Mucosa of rectum (tissue), 2 donors: ENCODE data around the gene NCBP2L.
A peak's percentile ranks its signal among the peaks of the same experiment; 100 is the strongest.

Experiments used
- H3K27ac ChIP-seq, 2 donors: one replicate each; pipeline ENCODE4 v1.7.0; 2013; ENCODE audit warnings: inconsistent platforms in 2 of 2, low read depth in 2 of 2, low read length in 2 of 2
- H3K27me3 ChIP-seq, 2 donors: one replicate each; pipeline ENCODE4 v1.7.0; 2013; ENCODE audit warnings: low read length in 2 of 2; ENCODE audit not compliant: control insufficient read depth in 2 of 2, insufficient read depth in 2 of 2
- H3K36me3 ChIP-seq, 2 donors: one replicate each; pipeline ENCODE4 v1.7.0; 2013; ENCODE audit warnings: low read length in 2 of 2; ENCODE audit not compliant: control insufficient read depth in 2 of 2, insufficient read depth in 2 of 2
- H3K4me1 ChIP-seq, 2 donors: one replicate each; pipeline ENCODE4 v1.7.0; 2013; ENCODE audit warnings: low read length in 2 of 2, mild to moderate bottlenecking in 1 of 2; ENCODE audit not compliant: control insufficient read depth in 2 of 2, insufficient read depth in 2 of 2
- H3K4me3 ChIP-seq, 2 donors: one replicate each; pipeline ENCODE4 v1.7.0; 2013; ENCODE audit warnings: low read length in 2 of 2
- H3K9ac ChIP-seq, 2 donors: one replicate each; pipeline ENCODE4 v1.7.0; 2013; ENCODE audit warnings: low read length in 2 of 2, low read depth in 1 of 2, mild to moderate bottlenecking in 1 of 2
- H3K9me3 ChIP-seq, 2 donors: one replicate each; pipeline ENCODE4 v1.7.0; 2013; ENCODE audit warnings: low read length in 2 of 2; ENCODE audit not compliant: control insufficient read depth in 2 of 2
- donor health status: healthy.
- donor health status: Normal muscosa, but diverticular disease.

Gene NCBP2L

DNA sequence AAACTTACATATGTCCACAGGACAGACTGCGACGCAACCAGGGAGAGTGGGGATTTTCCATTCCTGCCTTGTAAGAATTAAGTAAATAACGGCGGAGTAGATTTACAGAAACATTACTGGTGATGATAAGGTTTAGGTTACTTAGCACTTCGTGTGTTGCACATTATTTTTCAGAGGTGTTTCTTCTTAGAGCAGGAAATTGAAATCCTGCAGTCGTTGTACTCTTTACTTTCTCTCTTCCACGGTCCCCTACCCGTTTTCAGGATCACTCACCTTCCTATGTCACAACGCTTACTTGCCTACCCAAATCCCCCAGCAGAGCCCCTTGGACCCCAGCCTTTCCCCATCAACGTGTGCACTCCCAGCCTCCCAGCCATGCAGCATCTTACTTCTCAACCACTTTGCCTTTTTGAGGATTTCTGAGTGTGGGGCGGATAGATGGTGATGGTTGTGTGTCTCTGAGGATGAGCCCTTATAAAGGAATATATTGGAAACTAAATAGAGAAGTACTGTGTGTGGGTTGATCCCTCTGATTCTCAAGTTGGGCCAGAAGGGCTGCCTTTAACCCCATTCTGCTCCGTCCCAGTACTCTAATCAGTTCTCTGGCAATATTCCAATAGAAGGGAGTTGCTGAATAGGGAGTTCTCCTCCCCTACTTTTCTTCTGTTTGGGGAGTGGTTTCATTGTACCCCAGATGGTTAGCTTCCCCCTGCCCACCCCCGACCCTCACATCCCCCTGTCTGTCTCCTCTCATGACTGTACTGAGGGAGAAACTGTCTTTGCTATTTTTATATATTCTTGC is 49.7 kb downstream of the NCBP2L start:
- Histone ChIP-seq H3K27ac (peak overlapping the region; percentile 67 to 70), H3K4me3 (peak overlapping the region; percentile 54 to 63), H3K9me3 (no peaks in the 10 kb centered on the region), H3K9ac (peak overlapping the region; percentile 8 to 56), H3K4me1 (peaks cover 0 to 2% of the 10 kb centered on the region in 2 donors), H3K36me3 (no peaks in the 10 kb centered on the region), H3K27me3 (no peaks in the 10 kb centered on the region)

DNA sequence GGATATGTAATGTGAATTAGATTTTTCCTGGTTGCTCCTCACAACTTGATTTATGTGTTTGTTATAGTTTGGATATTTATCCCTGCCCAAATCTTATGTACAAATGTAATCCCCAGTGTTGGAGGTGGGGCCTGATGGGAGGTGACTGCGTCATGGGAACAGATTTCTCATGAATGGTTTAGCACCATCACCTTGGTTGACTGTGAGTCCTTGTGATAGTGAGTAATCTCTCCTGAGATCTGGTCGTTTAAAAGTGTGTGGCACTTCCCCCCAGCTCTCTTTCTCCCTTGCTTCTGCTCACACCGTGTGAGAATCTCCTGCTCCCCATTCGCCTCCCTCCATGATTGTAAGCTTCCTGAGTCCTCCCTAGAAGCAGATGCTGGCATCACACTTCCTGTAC is 50.3 kb downstream of the NCBP2L start:
- no peak overlapping the region for H3K27ac ChIP-seq
- no peaks in the 10 kb centered on the region for H3K9me3 ChIP-seq
- H3K9ac ChIP-seq = no peak overlapping the region
- H3K36me3 ChIP-seq = no peaks in the 10 kb centered on the region
- peaks cover 0 to 2% of the 10 kb centered on the region in 2 donors for H3K4me1 ChIP-seq
- H3K4me3 ChIP-seq = no peak overlapping the region
- no peaks in the 10 kb centered on the region for H3K27me3 ChIP-seq

GRCh38 chrX:107829878-107830277 is 52.3 kb downstream of the NCBP2L start:
- Histone ChIP-seq H3K36me3 (no peaks in the 10 kb centered on the region), H3K4me1 (peaks cover 0 to 2% of the 10 kb centered on the region in 2 donors), H3K27ac (no peak overlapping the region), H3K9me3 (no peaks in the 10 kb centered on the region), H3K27me3 (no peaks in the 10 kb centered on the region), H3K4me3 (no peak overlapping the region), H3K9ac (no peak overlapping the region)

- H3K4me3 ChIP-seq = no peak overlapping the region
- H3K27me3 ChIP-seq = no peaks in the 10 kb centered on the region
- no peak overlapping the region for H3K27ac ChIP-seq
- peaks cover 0 to 2% of the 10 kb centered on the region in 2 donors for H3K4me1 ChIP-seq
- no peaks in the 10 kb centered on the region for H3K36me3 ChIP-seq
- H3K9me3 ChIP-seq = no peaks in the 10 kb centered on the region
- H3K9ac ChIP-seq = no peak overlapping the region
These were observed 53.7 kb downstream of the NCBP2L start for GRCh38 chrX:107831071-107831730.

DNA sequence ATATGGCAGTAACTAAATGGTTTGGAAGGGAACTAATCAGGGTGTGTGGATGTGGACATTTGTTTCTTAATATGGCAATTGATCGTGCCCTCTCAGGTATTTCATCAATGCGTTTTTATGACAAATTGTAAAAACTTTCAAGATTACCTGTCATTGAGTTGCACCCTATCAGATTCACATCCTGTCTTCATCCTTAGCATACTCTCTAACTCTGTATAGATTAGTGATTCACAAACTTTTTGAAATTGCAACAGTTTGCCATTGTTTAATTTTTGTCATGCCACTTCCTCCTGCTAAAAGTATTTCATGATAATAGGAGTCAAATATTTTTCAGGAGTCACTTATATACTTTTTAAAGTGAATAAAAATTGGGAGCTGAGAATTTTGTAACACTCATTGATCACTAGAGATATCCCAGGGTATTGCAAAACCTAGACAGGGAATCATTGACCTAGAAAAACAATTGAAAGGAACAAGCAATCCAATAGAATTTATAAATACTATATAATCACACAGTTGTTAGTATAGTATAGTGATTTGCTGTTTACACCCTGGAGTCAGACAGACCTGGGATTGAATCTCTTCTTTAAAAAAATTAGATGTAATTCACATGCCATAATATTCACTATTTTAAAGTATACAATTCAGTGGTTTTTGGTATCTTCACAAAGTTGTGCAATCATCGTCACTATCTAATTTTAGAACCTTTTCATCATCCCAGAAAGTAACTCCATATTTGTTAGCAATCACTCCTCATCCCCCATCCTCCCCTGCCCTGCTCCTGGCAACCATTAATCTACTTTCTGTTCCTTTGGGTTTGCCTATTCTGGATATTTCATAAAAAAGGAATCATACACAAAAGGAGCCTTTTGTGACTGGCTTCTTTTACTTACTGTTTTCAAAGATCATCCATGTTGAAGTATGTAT is 57.0 kb downstream of the NCBP2L start:
- H3K4me1 ChIP-seq = no peaks in the 10 kb centered on the region
- H3K9ac ChIP-seq = no peak overlapping the region

DNA sequence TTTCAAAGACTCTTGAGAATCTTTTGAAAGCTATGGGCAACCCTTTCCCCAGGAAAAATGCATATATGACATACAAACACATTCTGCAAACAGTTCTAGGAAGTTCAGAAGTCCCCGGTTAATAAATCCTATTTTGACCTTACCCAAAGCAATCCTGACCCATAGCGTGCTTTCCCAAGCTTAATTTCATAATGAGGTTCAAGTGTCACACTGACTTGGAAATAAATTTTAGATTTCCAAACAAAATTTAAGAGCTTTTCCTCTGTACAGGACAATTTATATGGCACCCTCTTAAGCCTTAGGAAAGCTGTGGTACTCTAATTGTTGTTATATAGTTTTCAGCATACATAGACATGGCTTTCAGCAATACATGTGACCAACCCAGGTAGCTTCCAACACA is 59.4 kb downstream of the NCBP2L start:
- Histone ChIP-seq H3K9ac (no peak overlapping the region), H3K27ac (no peak overlapping the region), H3K36me3 (peaks cover 0 to 3% of the 10 kb centered on the region in 2 donors), H3K27me3 (peaks cover 0 to 6% of the 10 kb centered on the region in 2 donors), H3K9me3 (no peaks in the 10 kb centered on the region), H3K4me1 (no peaks in the 10 kb centered on the region), H3K4me3 (no peak overlapping the region)

More for the DNA sequence above, 57.0 kb downstream of the NCBP2L start:
- H3K36me3 ChIP-seq = no peaks in the 10 kb centered on the region
- no peak overlapping the region for H3K27ac ChIP-seq
- H3K4me3 ChIP-seq = no peak overlapping the region
- H3K27me3 ChIP-seq = no peaks in the 10 kb centered on the region
- no peaks in the 10 kb centered on the region for H3K9me3 ChIP-seq

GRCh38 chrX:107840971-107841370 is 63.4 kb downstream of the NCBP2L start:
- H3K4me1 ChIP-seq = no peaks in the 10 kb centered on the region
- H3K9me3 ChIP-seq = no peaks in the 10 kb centered on the region
- H3K27me3 ChIP-seq = peaks cover 0 to 7% of the 10 kb centered on the region in 2 donors
- H3K4me3 ChIP-seq = no peak overlapping the region
- H3K9ac ChIP-seq = no peak overlapping the region
- no peak overlapping the region for H3K27ac ChIP-seq
- H3K36me3 ChIP-seq = peaks cover 0 to 3% of the 10 kb centered on the region in 2 donors

GRCh38 chrX:107842715-107843400 is 65.3 kb downstream of the NCBP2L start:
- Histone ChIP-seq H3K27me3 (peaks cover 4 to 7% of the 10 kb centered on the region in 2 donors), H3K4me1 (no peaks in the 10 kb centered on the region), H3K4me3 (no peak overlapping the region), H3K9me3 (no peaks in the 10 kb centered on the region), H3K9ac (no peak overlapping the region), H3K27ac (no peak overlapping the region), H3K36me3 (peaks cover 0 to 3% of the 10 kb centered on the region in 2 donors)
